Ishikawa (cell line): ENCODE data around the gene RBMS1.

ENCODE experiments used
- CEBPB ChIP-seq: IDR thresholded peaks from 2 replicates; pipeline ENCODE4 v1.6.1; 2012
- CREB1 ChIP-seq: IDR thresholded peaks from 2 replicates; pipeline ENCODE4 v1.6.1; 2012; ENCODE audit warnings: low read depth
- EP300 ChIP-seq: IDR thresholded peaks from 2 replicates; pipeline ENCODE4 v1.6.1; 2012; ENCODE audit warnings: borderline replicate concordance
- MAX ChIP-seq: IDR thresholded peaks from 2 replicates; pipeline ENCODE4 v1.6.1; 2012
- NFIC ChIP-seq: IDR thresholded peaks from 2 replicates; pipeline ENCODE4 v1.6.1; 2012
- RAD21 ChIP-seq: IDR thresholded peaks from 2 replicates; pipeline ENCODE4 v1.6.1; 2012; ENCODE audit warnings: low read depth
- REST ChIP-seq: IDR thresholded peaks from 2 replicates; pipeline ENCODE4 v1.6.1; 2012; ENCODE audit warnings: low read depth, mild to moderate bottlenecking
- TAF1 ChIP-seq: IDR thresholded peaks from 2 replicates; pipeline ENCODE4 v1.6.1; 2012; ENCODE audit warnings: low read depth, mild to moderate bottlenecking
- TCF12 ChIP-seq: IDR thresholded peaks from 2 replicates; pipeline ENCODE4 v1.6.1; 2012; ENCODE audit warnings: low read depth
- TEAD4 ChIP-seq: IDR thresholded peaks from 2 replicates; pipeline ENCODE4 v1.6.1; 2012
- USF1 ChIP-seq: IDR thresholded peaks from 2 replicates; pipeline ENCODE4 v1.6.1; 2012
- YY1 ChIP-seq: IDR thresholded peaks from 2 replicates; pipeline ENCODE4 v1.6.1; 2012; ENCODE audit warnings: low read depth
- ZBTB7A ChIP-seq: IDR thresholded peaks from 2 replicates; pipeline ENCODE4 v1.6.1; 2012; ENCODE audit warnings: low read depth

- TF ChIP-seq TAF1 = no peak
- TF ChIP-seq TEAD4 = no peak
- TF ChIP-seq EP300 = no peak
- TF ChIP-seq YY1 = no peak
- no peak for TF ChIP-seq NFIC
- TF ChIP-seq ZBTB7A = no peak
- no peak for TF ChIP-seq TCF12
- TF ChIP-seq RAD21 = no peak
- no peak for TF ChIP-seq MAX
- no peak for TF ChIP-seq REST
- no peak for TF ChIP-seq CREB1
- no peak for TF ChIP-seq CEBPB
- TF ChIP-seq USF1 = no peak
Observed at GRCh38 chr2:160457588-160457987, 36.0 kb downstream of the RBMS1 start.
